H9 (cell line): ENCODE results near the gene GPR32. TPM values are rescaled to one million over a fixed set of nuclear protein-coding genes. Genes with fewer than 3 reads are reported as not detected.

Experiments used
- DNase-seq: peaks from one replicate; pipeline ENCODE4 v3.0.0-alpha.2; 2017
- H2AFZ ChIP-seq: one replicate; pipeline ENCODE4 v1.6.1; 2013; ENCODE audit warnings: mild to moderate bottlenecking, low read length, control low read depth, moderate library complexity
- H2AK5ac ChIP-seq: 2 replicates; pipeline ENCODE4 v1.6.1; 2013; ENCODE audit warnings: low read length, control low read depth, mixed read lengths; ENCODE audit not compliant: insufficient read length
- H2BK120ac ChIP-seq: one replicate; pipeline ENCODE4 v1.6.1; 2013; ENCODE audit warnings: low read depth, mild to moderate bottlenecking, low read length, control low read depth, inconsistent platforms; ENCODE audit not compliant: poor library complexity, severe bottlenecking
- H2BK12ac ChIP-seq: 2 replicates; pipeline ENCODE4 v1.6.1; 2013; ENCODE audit warnings: low read length, control low read depth, mixed read lengths, low read depth; ENCODE audit not compliant: insufficient read length
- H2BK15ac ChIP-seq: 2 replicates; pipeline ENCODE4 v1.6.1; 2013; ENCODE audit warnings: low read depth, low read length, control low read depth
- H2BK20ac ChIP-seq: one replicate; pipeline ENCODE4 v1.6.1; 2013; ENCODE audit warnings: low read depth, mild to moderate bottlenecking, low read length, control low read depth, inconsistent platforms; ENCODE audit not compliant: poor library complexity, severe bottlenecking
- H2BK5ac ChIP-seq: 2 replicates; pipeline ENCODE4 v1.6.1; 2013; ENCODE audit warnings: low read length, control low read depth, mixed read lengths; ENCODE audit not compliant: insufficient read length
- H3K14ac ChIP-seq: 2 replicates; pipeline ENCODE4 v1.6.1; 2013; ENCODE audit warnings: low read length, control low read depth; ENCODE audit not compliant: insufficient read depth
- H3K18ac ChIP-seq: 2 replicates; pipeline ENCODE4 v1.6.1; 2013; ENCODE audit warnings: low read depth, mild to moderate bottlenecking, mixed read lengths, low read length, control low read depth; ENCODE audit not compliant: insufficient read length
- H3K23ac ChIP-seq: 2 replicates; pipeline ENCODE4 v1.6.1; 2013; ENCODE audit warnings: low read length, control low read depth, mixed read lengths, low read depth; ENCODE audit not compliant: insufficient read length
- H3K23me2 ChIP-seq: 2 replicates; pipeline ENCODE4 v1.6.1; 2013; ENCODE audit warnings: low read depth, mild to moderate bottlenecking, mixed read lengths, low read length, control low read depth; ENCODE audit not compliant: insufficient read length, poor library complexity, severe bottlenecking
- H3K27ac ChIP-seq: 2 replicates; pipeline ENCODE4 v1.5.1; 2013; ENCODE audit warnings: low read length, control low read depth, mixed read lengths, low read depth; ENCODE audit not compliant: insufficient read length
- H3K27me3 ChIP-seq: 2 replicates; pipeline ENCODE4 v1.6.1; 2013; ENCODE audit warnings: low read length, control low read depth, inconsistent platforms; ENCODE audit not compliant: insufficient read depth
- H3K4ac ChIP-seq: 2 replicates; pipeline ENCODE4 v1.6.1; 2013; ENCODE audit warnings: low read depth, mild to moderate bottlenecking, control low read depth, inconsistent platforms, low read length, moderate library complexity
- H3K4me1 ChIP-seq: 2 replicates; pipeline ENCODE4 v1.6.1; 2013; ENCODE audit warnings: low read length, control low read depth, inconsistent platforms; ENCODE audit not compliant: insufficient read depth
- H3K4me2 ChIP-seq: 2 replicates; pipeline ENCODE4 v1.6.1; 2013; ENCODE audit warnings: low read length, control low read depth, mixed read lengths; ENCODE audit not compliant: insufficient read length, insufficient read depth
- H3K56ac ChIP-seq: 2 replicates; pipeline ENCODE4 v1.6.1; 2013; ENCODE audit warnings: low read depth, mild to moderate bottlenecking, mixed read lengths, low read length, control low read depth; ENCODE audit not compliant: insufficient read length
- H3K79me1 ChIP-seq: 2 replicates; pipeline ENCODE4 v1.6.1; 2013; ENCODE audit warnings: low read depth, mild to moderate bottlenecking, moderate library complexity, low read length, control low read depth, inconsistent platforms; ENCODE audit not compliant: insufficient read depth, poor library complexity, severe bottlenecking
- H3K79me2 ChIP-seq: 2 replicates; pipeline ENCODE4 v1.6.1; 2013; ENCODE audit warnings: low read length, control low read depth, inconsistent platforms; ENCODE audit not compliant: insufficient read depth
- H3K9ac ChIP-seq: 2 replicates; pipeline ENCODE4 v1.6.1; 2013; ENCODE audit warnings: low read length, control low read depth, mixed read lengths; ENCODE audit not compliant: insufficient read length; ENCODE audit errors: extremely low read depth
- H3K9me3 ChIP-seq: one replicate; pipeline ENCODE4 v1.6.1; 2013; ENCODE audit warnings: low read depth, low read length, inconsistent platforms; ENCODE audit not compliant: control insufficient read depth
- H3T11ph ChIP-seq: one replicate; pipeline ENCODE4 v1.6.1; 2013; ENCODE audit warnings: mild to moderate bottlenecking, low read length, control low read depth, inconsistent platforms
- H4K20me1 ChIP-seq: one replicate; pipeline ENCODE4 v1.6.1; 2013; ENCODE audit not compliant: control insufficient read depth, insufficient read length, insufficient read depth
- H4K5ac ChIP-seq: 2 replicates; pipeline ENCODE4 v1.6.1; 2013; ENCODE audit warnings: low read depth, mild to moderate bottlenecking, mixed read lengths, low read length, control low read depth; ENCODE audit not compliant: insufficient read length
- H4K8ac ChIP-seq: replicated peaks from 2 replicates; pipeline ENCODE4 v1.6.1; 2013; ENCODE audit warnings: low read length, control low read depth, mixed read lengths, low read depth; ENCODE audit not compliant: insufficient read length
- H4K91ac ChIP-seq: 2 replicates; pipeline ENCODE4 v1.6.1; 2013; ENCODE audit warnings: low read depth, mild to moderate bottlenecking, moderate library complexity, mixed read lengths, low read length, control low read depth; ENCODE audit not compliant: insufficient read length
- H3K27ac Mint-ChIP-seq, 3 experiments: 2 replicates in 2 of 3; 3 replicates in 1 of 3; pipeline ENCODE4 v1.8.0; 2020 to 2021; ENCODE audit warnings: mixed read lengths in 3 of 3, mild to moderate bottlenecking in 1 of 3, moderate library complexity in 1 of 3
- H3K27me3 Mint-ChIP-seq: 2 replicates; pipeline ENCODE4 v1.8.0; 2021; ENCODE audit warnings: low read depth, mild to moderate bottlenecking, moderate library complexity, mixed read lengths
- H3K36me3 Mint-ChIP-seq, 3 experiments: 2 replicates in 2 of 3; 3 replicates in 1 of 3; pipeline ENCODE4 v1.8.0; 2020 to 2021; ENCODE audit warnings: low read depth in 3 of 3, mixed read lengths in 3 of 3; ENCODE audit not compliant: insufficient read depth in 1 of 3
- H3K4me1 Mint-ChIP-seq, 2 experiments: 2 replicates each; pipeline ENCODE4 v1.8.0; 2020; ENCODE audit warnings: mixed read lengths in 2 of 2
- H3K4me3 Mint-ChIP-seq, 2 experiments: 2 replicates in 1 of 2; 3 replicates in 1 of 2; pipeline ENCODE4 v1.8.0; 2020 to 2021; ENCODE audit warnings: mild to moderate bottlenecking in 2 of 2, mixed read lengths in 2 of 2, moderate library complexity in 1 of 2
- H3K9me3 Mint-ChIP-seq, 2 experiments: 2 replicates in 1 of 2; 3 replicates in 1 of 2; pipeline ENCODE4 v1.8.0; 2020; ENCODE audit warnings: mild to moderate bottlenecking in 2 of 2, mixed read lengths in 2 of 2, moderate library complexity in 1 of 2
- CTCF ChIP-seq: fragments of 200-600 bp; sonication (generic); conservative IDR thresholded peaks from 3 replicates; pipeline ENCODE4 v1.8.0; 2021; ENCODE audit warnings: antibody characterized with exemption, mild to moderate bottlenecking
- WGBS: extraction: QIAGEN DNeasy Blood & Tissue Kit; methylation state at CpG from one replicate; pipeline ENCODE4 v1.1.7; 2013; ENCODE audit warnings: missing lambda C conversion rate, low lambda C conversion rate, mixed read lengths; ENCODE audit not compliant: insufficient read length; ENCODE audit errors: extremely low coverage; 5-methylcytosine and 5-hydroxymethylcytosine counted together
- total RNA-seq: library from RNA; stranded (reverse); gene quantifications from 2 replicates; pipeline ENCODE4 v1.2.1, GENCODE V29; 2021

Gene GPR32
- total RNA-seq, 1 experiment from 2014 or later: not detected

DNA sequence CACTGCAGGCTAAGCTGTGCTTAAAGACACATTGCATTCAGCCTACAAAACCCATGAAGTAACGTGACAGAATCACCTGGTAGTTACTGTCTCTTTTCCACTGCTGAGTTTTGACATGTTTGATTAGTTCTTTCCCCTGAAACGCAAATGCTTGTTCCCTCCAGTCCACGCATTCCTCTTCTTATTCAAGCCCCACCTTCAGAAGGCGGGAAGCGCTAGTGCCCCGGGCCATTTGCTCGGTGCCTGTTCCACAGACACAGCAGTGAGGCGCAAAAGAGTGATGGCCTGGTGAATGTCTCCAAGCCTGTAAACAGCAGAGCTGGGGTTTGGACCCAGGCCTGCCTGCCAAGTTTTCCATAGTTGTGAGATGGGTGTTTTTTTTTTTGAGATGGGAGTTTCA is 30.8 kb downstream of the GPR32 start:
- no peak overlapping the region for H2BK15ac ChIP-seq
- no peak overlapping the region for H3K18ac ChIP-seq
- DNase-seq: no peak
- H3K9ac ChIP-seq: no peak overlapping the region
- WGBS: no CpG with 5 or more reads among the region's 8 CpGs
- peaks cover 9% of the 10 kb centered on the region for H3K79me1 ChIP-seq
- no peak overlapping the region for H3K4me2 ChIP-seq
- H3K4ac ChIP-seq: no peak overlapping the region
- H2AFZ ChIP-seq: no peak overlapping the region
- H2BK120ac ChIP-seq: no peak overlapping the region
- peaks cover 11% of the 10 kb centered on the region for H3K23me2 ChIP-seq
- H4K5ac ChIP-seq: no peak overlapping the region
- H3K27ac ChIP-seq: no peak overlapping the region
- no peak overlapping the region for H3K56ac ChIP-seq
- no peak overlapping the region for H2BK20ac ChIP-seq
- Mint-ChIP-seq H3K9me3 (peaks cover 3 to 9% of the 10 kb centered on the region in 2 experiments; a peak in 4 of 5 replicates), H3K36me3 (peaks cover 46 to 78% (median 72%) of the 10 kb centered on the region in 3 experiments), H3K27me3 (peaks cover 4% of the 10 kb centered on the region), H3K27ac (peak overlapping the region in 2 of 3 experiments; percentile 30 to 86; a peak in 4 of 7 replicates), H3K4me3 (peak overlapping the region; percentile 43 to 68), H3K4me1 (peaks cover 15 to 25% of the 10 kb centered on the region in 2 experiments)
- no peak overlapping the region for H4K8ac ChIP-seq
- peaks cover 4% of the 10 kb centered on the region for H4K20me1 ChIP-seq
- no peak for TF ChIP-seq CTCF
- H2BK5ac ChIP-seq: no peak overlapping the region
- no peaks in the 10 kb centered on the region for H3K27me3 ChIP-seq
- H3K23ac ChIP-seq: no peak overlapping the region
- H3K4me1 ChIP-seq: peaks cover 5% of the 10 kb centered on the region; the same call in 1 of the 2 replicates
- H3K14ac ChIP-seq: no peak overlapping the region
- no peak overlapping the region for H2BK12ac ChIP-seq
- no peak overlapping the region for H2AK5ac ChIP-seq
- no peaks in the 10 kb centered on the region for H3K9me3 ChIP-seq
- no peak overlapping the region for H3T11ph ChIP-seq
- H4K91ac ChIP-seq: no peak overlapping the region
- peaks cover 25% of the 10 kb centered on the region; the same call in 1 of the 2 replicates for H3K79me2 ChIP-seq
